ENCODE measurements around the gene SYK.

GRCh38 chr9:90851444-90851843, 49.8 kb downstream of the SYK start:
- no peak for TF ChIP-seq REST (IDR thresholded peaks at IDR 0.05; ENCODE audit: insufficient read depth in 1 of 2, low read depth in 2 of 2, low read length in 2 of 2)
- TF ChIP-seq POLR2AphosphoS5 (IDR thresholded peaks at IDR 0.05; ENCODE audit: low read depth, low read length): no peak
- no peak for TF ChIP-seq TAF1 (IDR thresholded peaks at IDR 0.05; ENCODE audit: borderline replicate concordance, insufficient read depth, low read length)

Measured in PFSK-1 (cell line).